ENCODE data around the gene ZMYND12.

ZMYND12 gene

GRCh38 chr1:42430286-42431135, 25.3 kb downstream of the ZMYND12 start:
- TF ChIP-seq, protein P1, sequence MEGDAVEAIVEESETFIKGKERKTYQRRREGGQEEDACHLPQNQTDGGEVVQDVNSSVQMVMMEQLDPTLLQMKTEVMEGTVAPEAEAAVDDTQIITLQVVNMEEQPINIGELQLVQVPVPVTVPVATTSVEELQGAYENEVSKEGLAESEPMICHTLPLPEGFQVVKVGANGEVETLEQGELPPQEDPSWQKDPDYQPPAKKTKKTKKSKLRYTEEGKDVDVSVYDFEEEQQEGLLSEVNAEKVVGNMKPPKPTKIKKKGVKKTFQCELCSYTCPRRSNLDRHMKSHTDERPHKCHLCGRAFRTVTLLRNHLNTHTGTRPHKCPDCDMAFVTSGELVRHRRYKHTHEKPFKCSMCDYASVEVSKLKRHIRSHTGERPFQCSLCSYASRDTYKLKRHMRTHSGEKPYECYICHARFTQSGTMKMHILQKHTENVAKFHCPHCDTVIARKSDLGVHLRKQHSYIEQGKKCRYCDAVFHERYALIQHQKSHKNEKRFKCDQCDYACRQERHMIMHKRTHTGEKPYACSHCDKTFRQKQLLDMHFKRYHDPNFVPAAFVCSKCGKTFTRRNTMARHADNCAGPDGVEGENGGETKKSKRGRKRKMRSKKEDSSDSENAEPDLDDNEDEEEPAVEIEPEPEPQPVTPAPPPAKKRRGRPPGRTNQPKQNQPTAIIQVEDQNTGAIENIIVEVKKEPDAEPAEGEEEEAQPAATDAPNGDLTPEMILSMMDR (conservative IDR thresholded peaks at IDR 0.05; ENCODE audit: low read depth, low read length) = no peak
- H3K4me3 ChIP-seq (ENCODE audit: low read depth, low read length) = no peak overlapping the region
- DNase-seq (ENCODE audit: low read depth) = no peak

- H3K4me3 ChIP-seq (ENCODE audit: low read depth, low read length) = no peak overlapping the region
- TF ChIP-seq, protein P1 (conservative IDR thresholded peaks at IDR 0.05; ENCODE audit: low read depth, low read length) = no peak
- no peak for DNase-seq (ENCODE audit: low read depth)
Observed at GRCh38 chr1:42429603-42430002, 26.2 kb downstream of the ZMYND12 start.

GRCh38 chr1:42427240-42427639, 28.6 kb downstream of the ZMYND12 start:
- DNase-seq (ENCODE audit: low read depth) = no peak
- H3K4me3 ChIP-seq (ENCODE audit: low read depth, low read length) = no peak overlapping the region
- TF ChIP-seq, protein P1 (conservative IDR thresholded peaks at IDR 0.05; ENCODE audit: low read depth, low read length) = no peak

GRCh38 chr1:42424201-42424600, 31.6 kb downstream of the ZMYND12 start:
- TF ChIP-seq, protein P1 (conservative IDR thresholded peaks at IDR 0.05; ENCODE audit: low read depth, low read length) = no peak
- peak; percentile 14 for DNase-seq (ENCODE audit: low read depth)
- no peak overlapping the region for H3K4me3 ChIP-seq (ENCODE audit: low read depth, low read length)

DNA sequence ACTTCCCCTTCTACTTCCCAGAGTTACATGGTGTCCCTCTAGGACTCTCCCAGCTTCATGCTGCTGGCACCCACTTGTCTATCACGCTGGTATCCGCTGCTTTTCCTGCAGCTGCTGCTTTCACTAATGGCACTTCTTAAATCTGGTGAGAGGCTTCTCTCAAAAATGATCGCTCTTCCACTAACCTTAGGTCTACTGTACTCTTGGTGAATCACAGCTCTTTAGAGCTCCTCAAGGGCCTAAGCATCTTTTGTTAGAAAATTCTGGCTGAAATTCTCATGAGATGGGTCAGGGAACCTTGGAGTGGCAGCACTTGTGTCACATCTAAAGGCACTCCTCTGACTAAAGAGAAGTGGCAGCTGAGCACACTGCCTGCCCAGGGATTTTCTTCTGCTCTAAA, 32.1 kb downstream of the ZMYND12 start:
- TF ChIP-seq, protein P1 (conservative IDR thresholded peaks at IDR 0.05; ENCODE audit: low read depth, low read length) = no peak
- no peak for DNase-seq (ENCODE audit: low read depth)
- H3K4me3 ChIP-seq (ENCODE audit: low read depth, low read length) = no peak overlapping the region

GRCh38 chr1:42422737-42423136, 33.1 kb downstream of the ZMYND12 start:
- TF ChIP-seq, protein P1 (conservative IDR thresholded peaks at IDR 0.05; ENCODE audit: low read depth, low read length) = no peak

More at GRCh38 chr1:42422737-42423136, 33.1 kb downstream of the ZMYND12 start:
- DNase-seq (ENCODE audit: low read depth) = no peak
- H3K4me3 ChIP-seq (ENCODE audit: low read depth, low read length) = no peak overlapping the region

Data from choroid plexus epithelial cell (primary cell).